Kidney (tissue), 14 donors: ENCODE measurements around the gene XRRA1. TPM values are rescaled to one million over a fixed set of nuclear protein-coding genes. Genes with fewer than 3 reads are reported as not detected.

Experiments used
- DNase-seq, 5 donors: peaks; one replicate each; pipeline ENCODE4 v3.0.0-alpha.2; 2013 to 2020
- FAIRE-seq: peaks from 2 replicates; lab custom pipeline; 2012; peaks lifted over from hg19 to GRCh38; lab: Jason Lieb, UNC
- H3K27ac ChIP-seq, 2 donors: one replicate each; pipeline ENCODE4 v1.7.0; 2013; ENCODE audit warnings: low read depth in 2 of 2, low read length in 2 of 2, inconsistent platforms in 1 of 2
- H3K27me3 ChIP-seq: one replicate; pipeline ENCODE4 v1.7.1; 2013; ENCODE audit warnings: low read length, inconsistent platforms; ENCODE audit not compliant: control insufficient read depth, insufficient read depth
- H3K36me3 ChIP-seq, 3 donors: one replicate each; pipeline versions ENCODE4 v1.7.0 to v1.7.1; 2013; ENCODE audit warnings: low read length in 3 of 3, control low read depth in 1 of 3, inconsistent platforms in 1 of 3; ENCODE audit not compliant: insufficient read depth in 3 of 3, control insufficient read depth in 2 of 3
- H3K4me1 ChIP-seq, 3 donors: one replicate each; pipeline versions ENCODE4 v1.7.0 to v1.7.1; 2013; ENCODE audit warnings: low read length in 3 of 3, inconsistent platforms in 1 of 3, low read depth in 1 of 3; ENCODE audit not compliant: control insufficient read depth in 2 of 3, insufficient read depth in 2 of 3
- H3K4me3 ChIP-seq, 3 donors: one replicate each; pipeline versions ENCODE4 v1.7.0 to v1.8.1; 2013; ENCODE audit warnings: low read length in 3 of 3, control low read depth in 1 of 3, inconsistent platforms in 1 of 3
- H3K9ac ChIP-seq, 3 donors: one replicate each; pipeline versions ENCODE4 v1.7.0 to v1.7.1; 2013; ENCODE audit warnings: low read length in 3 of 3, control low read depth in 1 of 3, inconsistent platforms in 1 of 3
- H3K9me3 ChIP-seq, 3 donors: one replicate each; pipeline versions ENCODE4 v1.7.0 to v1.7.1; 2013; ENCODE audit warnings: low read length in 3 of 3, control low read depth in 1 of 3, inconsistent platforms in 1 of 3; ENCODE audit not compliant: control insufficient read depth in 2 of 3, insufficient read depth in 1 of 3
- intact Hi-C: fragments of 100-400 bp; cut with DNase I; formaldehyde crosslinking; loops from one replicate; pipeline ENCODE4 v1.11.1; 2022
- polyA plus RNA-seq: library from polyadenylated mRNA; stranded (reverse); fragments of 350-450 nt; fragmentation: Illumina TruSeq; extraction: RNeasy Lipid Tissue Mini Kit (QIAGEN cat#74804); gene quantifications from one replicate; pipeline ENCODE4 v1.2.3, GENCODE V29; 2014; ENCODE audit warnings: low read depth, low replicate concordance; ENCODE audit not compliant: insufficient read depth
- total RNA-seq: library from RNA; stranded (reverse); fragmentation: NEBNext Ultra II Directional; extraction: Animal tissue kit (Norgen Biotek cat#: 25700); gene quantifications from one replicate; pipeline ENCODE4 v1.2.1, GENCODE V29; 2021
- TF ChIP-seq, protein P1 (sequence below): IDR thresholded peaks from 3 replicates; pipeline ENCODE4 v1.5.1; 2012; ENCODE audit warnings: mild to moderate bottlenecking, moderate library complexity, borderline replicate concordance; ENCODE audit not compliant: insufficient read depth; ENCODE audit errors: extremely low read depth
- donor health status: control.
- donor health status: control.
- donor health status: control.
- donor health status: control.
- donor health status: control.
- donor health status: DM: yes; HTN: yes; CAD: no.
- donor health status: Normal renal cell carcinoma (clear cell type).

XRRA1 gene
- total and polyA plus RNA-seq, 2 donors from 2014 or later, result 2.6 to 14.6 TPM

GRCh38 chr11:74989260-74989638 is 40.4 kb upstream of the XRRA1 start:
- TF ChIP-seq, protein P1, sequence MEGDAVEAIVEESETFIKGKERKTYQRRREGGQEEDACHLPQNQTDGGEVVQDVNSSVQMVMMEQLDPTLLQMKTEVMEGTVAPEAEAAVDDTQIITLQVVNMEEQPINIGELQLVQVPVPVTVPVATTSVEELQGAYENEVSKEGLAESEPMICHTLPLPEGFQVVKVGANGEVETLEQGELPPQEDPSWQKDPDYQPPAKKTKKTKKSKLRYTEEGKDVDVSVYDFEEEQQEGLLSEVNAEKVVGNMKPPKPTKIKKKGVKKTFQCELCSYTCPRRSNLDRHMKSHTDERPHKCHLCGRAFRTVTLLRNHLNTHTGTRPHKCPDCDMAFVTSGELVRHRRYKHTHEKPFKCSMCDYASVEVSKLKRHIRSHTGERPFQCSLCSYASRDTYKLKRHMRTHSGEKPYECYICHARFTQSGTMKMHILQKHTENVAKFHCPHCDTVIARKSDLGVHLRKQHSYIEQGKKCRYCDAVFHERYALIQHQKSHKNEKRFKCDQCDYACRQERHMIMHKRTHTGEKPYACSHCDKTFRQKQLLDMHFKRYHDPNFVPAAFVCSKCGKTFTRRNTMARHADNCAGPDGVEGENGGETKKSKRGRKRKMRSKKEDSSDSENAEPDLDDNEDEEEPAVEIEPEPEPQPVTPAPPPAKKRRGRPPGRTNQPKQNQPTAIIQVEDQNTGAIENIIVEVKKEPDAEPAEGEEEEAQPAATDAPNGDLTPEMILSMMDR, result no peak
- Histone ChIP-seq H3K4me1 (peaks cover 0 to 11% (median 2%) of the 10 kb centered on the region in 3 donors), H3K4me3 (peak overlapping the region; percentile 58 to 86 (median 82)), H3K9me3 (no peaks in the 10 kb centered on the region), H3K36me3 (no peaks in the 10 kb centered on the region), H3K27ac (peak overlapping the region in 1 of 2 donors; percentile 28), H3K27me3 (no peaks in the 10 kb centered on the region), H3K9ac (peak overlapping the region; percentile 49 to 83 (median 67))
- DNase-seq, result peak in 1 of 5 donors; percentile 5
- no peak for FAIRE-seq
- intact Hi-C loops, result no loop called here

- Histone ChIP-seq H3K4me3 (peak within 1 kb of the TSS; percentile 58 to 86 (median 82)), H3K36me3 (no peaks in the 10 kb centered on the region), H3K9me3 (no peaks in the 10 kb centered on the region), H3K27ac (peak within 1 kb of the TSS; percentile 28 to 38), H3K9ac (peak within 1 kb of the TSS; percentile 49 to 83 (median 67)), H3K27me3 (no peaks in the 10 kb centered on the region), H3K4me1 (peaks cover 0 to 11% (median 2%) of the 10 kb centered on the region in 3 donors)
- DNase-seq (peak; percentile 75 to 92 (median 84)), FAIRE-seq (no peak)
- intact Hi-C loops, result no loop called here
- TF ChIP-seq, protein P1, result no peak
These were observed 39.8 kb upstream of the XRRA1 start, which contains the start of gene NEU3 for GRCh38 chr11:74988541-74989259. Gene NEU3, plus strand, starts transcription at chr11:74988933. Its CDS starts 128 bp downstream, at chr11:74989061.

DNA sequence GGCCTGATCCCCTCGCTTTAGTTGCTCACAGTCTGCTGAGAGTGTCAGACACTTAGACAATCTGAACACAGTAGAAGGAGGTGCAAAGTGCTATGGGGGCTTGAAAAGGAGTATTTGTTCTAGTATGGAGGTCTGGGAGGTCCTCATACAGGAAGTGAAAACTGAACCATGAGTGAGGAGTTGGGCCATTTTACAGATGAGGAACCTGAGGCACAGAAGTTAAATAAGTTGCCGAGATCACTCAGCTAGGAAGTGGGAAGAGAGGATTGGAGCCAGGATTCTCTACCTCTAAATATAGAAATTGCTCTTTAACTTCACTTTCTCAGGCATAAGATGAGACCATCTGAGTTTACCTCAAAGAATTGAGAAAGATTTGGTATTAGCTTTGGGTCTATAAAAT is 35.8 kb upstream of the XRRA1 start:
- FAIRE-seq, result no peak

More for the DNA sequence above, 35.8 kb upstream of the XRRA1 start:
- intact Hi-C loops, result no loop called here
- peaks cover 0 to 10% (median 4%) of the 10 kb centered on the region in 3 donors for H3K36me3 ChIP-seq
- TF ChIP-seq, protein P1, result no peak
- H3K4me3 ChIP-seq, result no peak overlapping the region
- no peaks in the 10 kb centered on the region for H3K27me3 ChIP-seq
- H3K27ac ChIP-seq, result no peak overlapping the region
- H3K4me1 ChIP-seq, result peaks cover 0 to 7% (median 0%) of the 10 kb centered on the region in 3 donors
- no peak overlapping the region for H3K9ac ChIP-seq
- H3K9me3 ChIP-seq, result no peaks in the 10 kb centered on the region
- no peak for DNase-seq
